GM12892 (cell line): Measurements from ENCODE around the gene OPRL1.

Source experiments
- DNase-seq: peaks from one replicate; pipeline ENCODE4 v3.0.0; 2011; ENCODE audit not compliant: insufficient read length
- FAIRE-seq: peaks from 2 replicates; lab custom pipeline; 2011; peaks lifted over from hg19 to GRCh38; lab: Jason Lieb, UNC
- POLR2A ChIP-seq: IDR thresholded peaks from 2 replicates; pipeline ENCODE4 v1.6.1; 2011; ENCODE audit warnings: low read depth, low read length, control low read depth
- POLR2AphosphoS5 ChIP-seq: IDR thresholded peaks from 2 replicates; pipeline ENCODE4 v1.6.1; 2011; ENCODE audit warnings: low read depth, low read length, control low read depth
- TAF1 ChIP-seq: IDR thresholded peaks from 2 replicates; pipeline ENCODE4 v1.6.1; 2011; ENCODE audit warnings: low read depth, mild to moderate bottlenecking, control low read depth, low read length, borderline replicate concordance

Gene OPRL1

GRCh38 chr20:64062596-64063388, 17.1 kb upstream of the OPRL1 start, which contains the start of gene TCEA2:
TCEA2 (plus strand) TSS chr20:64063198; CDS start chr20:64063313, 115 bp downstream.
- TF ChIP-seq POLR2AphosphoS5 (no peak), TAF1 (no peak), POLR2A (peak; percentile 14; the same call in 1 of the 2 replicates)
- FAIRE-seq (peak; percentile 88), DNase-seq (peak; percentile 99)

- FAIRE-seq, result no peak
Measured at GRCh38 chr20:64063389-64064144, 16.3 kb upstream of the OPRL1 start.

GRCh38 chr20:64064145-64064698, 15.7 kb upstream of the OPRL1 start:
- no peak for FAIRE-seq

More at GRCh38 chr20:64063389-64064144, 16.3 kb upstream of the OPRL1 start:
- TF ChIP-seq TAF1 (no peak), POLR2A (no peak), POLR2AphosphoS5 (no peak)
- DNase-seq, result no peak

GRCh38 chr20:64065062-64065973, 14.6 kb upstream of the OPRL1 start:
- FAIRE-seq, result no peak
- DNase-seq, result no peak

More at GRCh38 chr20:64064145-64064698, 15.7 kb upstream of the OPRL1 start:
- TF ChIP-seq POLR2AphosphoS5, result no peak
- TF ChIP-seq TAF1, result no peak
- TF ChIP-seq POLR2A, result no peak
- no peak for DNase-seq

GRCh38 chr20:64065974-64066343, 13.9 kb upstream of the OPRL1 start:
- TF ChIP-seq POLR2A (no peak), TAF1 (no peak), POLR2AphosphoS5 (no peak)
- DNase-seq (peak; percentile 75), FAIRE-seq (peak; percentile 17)

More at GRCh38 chr20:64065062-64065973, 14.6 kb upstream of the OPRL1 start:
- TF ChIP-seq TAF1 (no peak), POLR2AphosphoS5 (no peak), POLR2A (no peak)

GRCh38 chr20:64067005-64067632, 12.8 kb upstream of the OPRL1 start:
- TF ChIP-seq POLR2A (no peak), POLR2AphosphoS5 (no peak), TAF1 (no peak)
- FAIRE-seq, result no peak
- DNase-seq, result no peak

- FAIRE-seq (no peak), DNase-seq (no peak)
- TF ChIP-seq TAF1 (no peak), POLR2A (no peak), POLR2AphosphoS5 (no peak)
Measured at GRCh38 chr20:64067733-64068307, 12.1 kb upstream of the OPRL1 start.

GRCh38 chr20:64068386-64069208, 11.3 kb upstream of the OPRL1 start:
- FAIRE-seq (no peak), DNase-seq (no peak)
- TF ChIP-seq POLR2A (no peak; the same call in 1 of the 2 replicates), TAF1 (no peak), POLR2AphosphoS5 (no peak; the same call in 1 of the 2 replicates)

GRCh38 chr20:64069209-64069613, 10.7 kb upstream of the OPRL1 start:
- no peak for TF ChIP-seq POLR2AphosphoS5
- TF ChIP-seq TAF1, result no peak
- TF ChIP-seq POLR2A, result no peak
- DNase-seq (no peak), FAIRE-seq (no peak)
